Stomach smooth muscle (tissue), 2 donors: ENCODE data around the gene CHST7.

Experiments used
- H3K27ac ChIP-seq: one replicate; pipeline ENCODE4 v1.7.0; 2013; ENCODE audit warnings: mild to moderate bottlenecking, low read length, inconsistent platforms
- H3K27me3 ChIP-seq, 2 donors: one replicate each; pipeline ENCODE4 v1.7.0; 2013; ENCODE audit warnings: low read length in 2 of 2; ENCODE audit not compliant: insufficient read depth in 2 of 2, control insufficient read depth in 1 of 2
- H3K36me3 ChIP-seq, 2 donors: one replicate each; pipeline ENCODE4 v1.7.0; 2013; ENCODE audit warnings: low read length in 2 of 2; ENCODE audit not compliant: control insufficient read depth in 2 of 2, insufficient read depth in 2 of 2
- H3K4me1 ChIP-seq: one replicate; pipeline ENCODE4 v1.7.0; 2013; ENCODE audit warnings: low read length; ENCODE audit not compliant: control insufficient read depth, insufficient read depth
- H3K4me3 ChIP-seq, 2 donors: one replicate each; pipeline ENCODE4 v1.7.0; 2013; ENCODE audit warnings: low read length in 2 of 2
- H3K9ac ChIP-seq, 2 donors: one replicate each; pipeline ENCODE4 v1.7.0; 2013; ENCODE audit warnings: low read length in 2 of 2, mild to moderate bottlenecking in 1 of 2
- H3K9me3 ChIP-seq, 2 donors: one replicate each; pipeline ENCODE4 v1.7.0; 2013; ENCODE audit warnings: low read length in 2 of 2; ENCODE audit not compliant: control insufficient read depth in 2 of 2
- donor health status: healthy.
- donor health status: Pancreatic carcinoma.

The CHST7 gene

DNA sequence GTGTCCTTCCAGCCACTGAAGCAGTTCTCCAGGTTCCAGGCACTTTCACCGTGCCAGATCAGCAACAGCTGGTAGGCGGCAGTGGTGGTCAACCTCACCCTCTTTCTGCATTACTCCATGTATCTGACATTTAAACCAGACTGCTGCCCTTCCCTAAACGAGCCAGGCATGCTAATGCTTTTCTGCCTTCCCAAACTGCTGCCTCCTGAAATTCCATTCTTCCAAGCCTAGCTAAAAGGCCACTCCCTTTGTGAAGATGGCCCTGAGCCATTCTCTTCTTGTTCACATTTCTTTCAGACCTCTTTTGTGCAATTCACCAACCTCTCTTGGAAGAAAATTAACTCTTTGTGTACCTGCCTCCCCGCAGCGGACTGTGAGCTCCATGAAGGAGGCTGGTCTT lies 73.7 kb downstream of the CHST7 start:
- peaks cover 3% of the 10 kb centered on the region for H3K4me1 ChIP-seq
- peaks cover 0 to 12% of the 10 kb centered on the region in 2 donors for H3K27me3 ChIP-seq
- peaks cover 0 to 2% of the 10 kb centered on the region in 2 donors for H3K36me3 ChIP-seq
- no peak overlapping the region for H3K4me3 ChIP-seq
- H3K9me3 ChIP-seq: no peaks in the 10 kb centered on the region
- H3K27ac ChIP-seq: no peak overlapping the region
- no peak overlapping the region for H3K9ac ChIP-seq
